ENCODE measurements around the gene LCOR.
"Not testable (repeated sequence)": the region's sequence is repeated elsewhere in the genome, so short reads cannot be mapped to it uniquely, and the experiment has no call there.

DNA sequence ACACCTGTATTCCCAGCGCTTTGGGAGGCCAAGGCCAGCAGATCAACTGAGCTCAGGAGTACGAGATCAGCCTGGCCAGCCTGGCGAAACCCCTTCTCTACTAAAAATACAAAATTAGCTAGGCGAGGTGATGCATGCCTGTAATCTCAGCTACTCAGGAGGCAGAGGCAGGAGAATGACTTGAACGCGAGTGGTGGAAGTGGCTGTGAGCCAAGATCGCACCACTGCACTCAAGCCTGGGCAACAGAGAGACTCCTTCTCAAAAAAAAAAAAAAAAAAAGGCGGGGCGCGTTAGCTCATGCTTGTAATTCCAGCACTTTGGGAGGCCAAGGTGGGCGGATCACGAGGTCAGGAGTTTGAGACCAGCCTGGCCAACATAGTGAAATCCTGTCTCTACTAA is 13.1 kb upstream of the LCOR start:
- TF ChIP-seq, protein P1, sequence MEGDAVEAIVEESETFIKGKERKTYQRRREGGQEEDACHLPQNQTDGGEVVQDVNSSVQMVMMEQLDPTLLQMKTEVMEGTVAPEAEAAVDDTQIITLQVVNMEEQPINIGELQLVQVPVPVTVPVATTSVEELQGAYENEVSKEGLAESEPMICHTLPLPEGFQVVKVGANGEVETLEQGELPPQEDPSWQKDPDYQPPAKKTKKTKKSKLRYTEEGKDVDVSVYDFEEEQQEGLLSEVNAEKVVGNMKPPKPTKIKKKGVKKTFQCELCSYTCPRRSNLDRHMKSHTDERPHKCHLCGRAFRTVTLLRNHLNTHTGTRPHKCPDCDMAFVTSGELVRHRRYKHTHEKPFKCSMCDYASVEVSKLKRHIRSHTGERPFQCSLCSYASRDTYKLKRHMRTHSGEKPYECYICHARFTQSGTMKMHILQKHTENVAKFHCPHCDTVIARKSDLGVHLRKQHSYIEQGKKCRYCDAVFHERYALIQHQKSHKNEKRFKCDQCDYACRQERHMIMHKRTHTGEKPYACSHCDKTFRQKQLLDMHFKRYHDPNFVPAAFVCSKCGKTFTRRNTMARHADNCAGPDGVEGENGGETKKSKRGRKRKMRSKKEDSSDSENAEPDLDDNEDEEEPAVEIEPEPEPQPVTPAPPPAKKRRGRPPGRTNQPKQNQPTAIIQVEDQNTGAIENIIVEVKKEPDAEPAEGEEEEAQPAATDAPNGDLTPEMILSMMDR (IDR thresholded peaks at IDR 0.05): not testable (repeated sequence)
- not testable (repeated sequence) for TF ChIP-seq POLR2AphosphoS5, POLR2A (IDR thresholded peaks at IDR 0.05)
